HCT116 (cell line): ENCODE results near the gene SCARB1. TPM values are rescaled to one million over a fixed set of nuclear protein-coding genes. Genes with fewer than 3 reads are reported as not detected.

Source experiments
- ATAC-seq: fragments of 200-7000 bp; cut with Tn5 transposase; 2 replicates; pipeline ENCODE4 v1.9.1; 2020; ENCODE audit warnings: mild to moderate bottlenecking, moderate library complexity
- BruUV-seq: library from RNA; stranded (reverse); fragments of 400-500 nt; replicated peaks from 2 replicates; lab custom pipeline; 2021; lab: Mats Ljungman, UMichigan
- CTCF ChIA-PET: fragments of 300-600 bp; sonication (Branson Sonifier 250); formaldehyde crosslinking; loops from one replicate; lab custom pipeline; 2021; ENCODE audit warnings: antibody characterized with exemption; lab: Charles Lee
- POLR2A ChIA-PET: fragments of 300-600, 350-600 bp; sonication (Branson Sonifier 250); formaldehyde crosslinking; loops from one replicate; lab custom pipeline; 2021; ENCODE audit warnings: antibody characterized with exemption; lab: Charles Lee
- RAD21 ChIA-PET, 2 experiments: fragments of 300-600 bp; sonication (Branson Sonifier 250); formaldehyde crosslinking; loops; one replicate each; lab custom pipeline; 2023; ENCODE audit warnings: low total read pairs in 2 of 2; ENCODE audit not compliant: uncharacterized antibody in 2 of 2, unreplicated experiment in 2 of 2, low non-redundant PET in 1 of 2; lab: Charles Lee
- DNase-seq: peaks from one replicate; pipeline ENCODE4 v3.0.0-alpha.2; 2010; ENCODE audit warnings: low read depth, low spot score
- H2AFZ ChIP-seq: fragments of 200-600 bp; shearing (Covaris generic), sonication (generic); 2 replicates; pipeline ENCODE4 v1.6.1; 2017; ENCODE audit warnings: low read depth, mixed run types, mixed read lengths, antibody characterized with exemption, low read length; ENCODE audit not compliant: poor library complexity, severe bottlenecking
- H3K27ac ChIP-seq: 2 replicates; pipeline ENCODE4 v1.5.1; 2012; ENCODE audit warnings: low read depth, low read length
- H3K27me3 ChIP-seq: fragments of 200-600 bp; sonication (generic); 2 replicates; pipeline ENCODE4 v1.6.1; 2016; ENCODE audit warnings: mixed run types, low read length, mixed read lengths; ENCODE audit not compliant: insufficient read depth
- H3K36me3 ChIP-seq, 2 experiments: fragments of 200-500 bp in 1 of 2; fragments of 200-600 bp in 1 of 2; sonication (Bioruptor generic) in 1 of 2; sonication (generic) in 1 of 2; 2 replicates each; pipeline versions ENCODE4 v1.5.1 to v1.6.1; 2014 to 2016; ENCODE audit warnings: low read length in 2 of 2, inconsistent platforms in 1 of 2, mixed read lengths in 1 of 2, mixed run types in 1 of 2; ENCODE audit not compliant: insufficient read depth in 2 of 2, control insufficient read depth in 1 of 2
- H3K4me1 ChIP-seq, 2 experiments: fragments of 200-600 bp in 1 of 2; sonication (generic) in 1 of 2; 2 replicates each; pipeline versions ENCODE4 v1.5.1 to v1.6.1; 2012 to 2017; ENCODE audit warnings: low read length in 2 of 2, inconsistent platforms in 1 of 2, mild to moderate bottlenecking in 1 of 2, mixed read lengths in 1 of 2, mixed run types in 1 of 2, moderate library complexity in 1 of 2; ENCODE audit not compliant: insufficient read depth in 2 of 2, control insufficient read depth in 1 of 2
- H3K4me2 ChIP-seq: fragments of 200-600 bp; sonication (generic); 2 replicates; pipeline ENCODE4 v1.6.1; 2017; ENCODE audit warnings: mixed run types, low read length, mixed read lengths
- H3K4me3 ChIP-seq, 2 experiments: fragments of 200-600 bp in 1 of 2; sonication (generic) in 1 of 2; replicated peaks in 1 of 2; 2 replicates each; pipeline ENCODE4 v1.5.1; 2011 to 2016; ENCODE audit warnings: low read length in 2 of 2, control low read depth in 1 of 2, low read depth in 1 of 2, mild to moderate bottlenecking in 1 of 2, mixed read lengths in 1 of 2, mixed run types in 1 of 2
- H3K79me2 ChIP-seq: fragments of 200-600 bp; sonication (generic); 2 replicates; pipeline ENCODE4 v1.6.1; 2017; ENCODE audit warnings: mild to moderate bottlenecking, mixed run types, low read length, moderate library complexity, mixed read lengths; ENCODE audit not compliant: insufficient read depth
- H3K9ac ChIP-seq: fragments of 200-600 bp; sonication (generic); 2 replicates; pipeline ENCODE4 v1.6.1; 2016; ENCODE audit warnings: low read length, mixed read lengths
- H3K9me2 ChIP-seq: fragments of 200-600 bp; sonication (generic), shearing (Covaris generic); 2 replicates; pipeline ENCODE4 v1.6.1; 2017; ENCODE audit warnings: mixed run types, mild to moderate bottlenecking, moderate library complexity; ENCODE audit not compliant: insufficient read depth
- H3K9me3 ChIP-seq, 2 experiments: fragments of 200-500 bp in 1 of 2; fragments of 200-600 bp in 1 of 2; sonication (Bioruptor generic) in 1 of 2; sonication (generic) in 1 of 2; 2 replicates each; pipeline ENCODE4 v1.6.1; 2014 to 2017; ENCODE audit warnings: low read length in 2 of 2, mixed read lengths in 2 of 2, inconsistent platforms in 1 of 2, low read depth in 1 of 2, mild to moderate bottlenecking in 1 of 2, mixed run types in 1 of 2, moderate library complexity in 1 of 2; ENCODE audit not compliant: control insufficient read depth in 1 of 2, insufficient read depth in 1 of 2
- H4K20me1 ChIP-seq: fragments of 200-600 bp; sonication (generic), shearing (Covaris generic); 2 replicates; pipeline ENCODE4 v1.6.1; 2017; ENCODE audit warnings: mixed run types, mild to moderate bottlenecking, moderate library complexity; ENCODE audit not compliant: insufficient read depth
- ATF3 ChIP-seq: IDR thresholded peaks from 2 replicates; pipeline ENCODE4 v1.6.1; 2012
- EGR1 ChIP-seq: IDR thresholded peaks from 2 replicates; pipeline ENCODE4 v1.6.1; 2012; ENCODE audit warnings: low read depth
- EZH2phosphoT487 ChIP-seq: fragments of 200-600 bp; IDR thresholded peaks from 2 replicates; pipeline ENCODE4 v1.6.1; 2018; ENCODE audit warnings: antibody characterized with exemption, borderline replicate concordance
- JUND ChIP-seq: IDR thresholded peaks from 2 replicates; pipeline ENCODE4 v1.6.1; 2012
- MAX ChIP-seq: IDR thresholded peaks from 2 replicates; pipeline ENCODE4 v1.6.1; 2012
- POLR2A ChIP-seq: IDR thresholded peaks from 2 replicates; pipeline ENCODE4 v1.7.0; 2011; ENCODE audit warnings: borderline replicate concordance; ENCODE audit not compliant: insufficient read depth, insufficient read length; ENCODE audit errors: extremely low read depth
- RAD21 ChIP-seq: IDR thresholded peaks from 2 replicates; pipeline ENCODE4 v1.6.1; 2012; ENCODE audit warnings: low read depth, mild to moderate bottlenecking
- REST ChIP-seq: IDR thresholded peaks from 2 replicates; pipeline ENCODE4 v1.6.1; 2012; ENCODE audit warnings: low read depth
- SIN3A ChIP-seq: IDR thresholded peaks from 2 replicates; pipeline ENCODE4 v1.6.1; 2012; ENCODE audit warnings: low read depth
- SRF ChIP-seq: IDR thresholded peaks from 2 replicates; pipeline ENCODE4 v1.6.1; 2012; ENCODE audit warnings: low read depth
- TCF7L2 ChIP-seq: IDR thresholded peaks from 2 replicates; pipeline ENCODE4 v1.7.0; 2011; ENCODE audit warnings: borderline replicate concordance, inconsistent platforms; ENCODE audit not compliant: insufficient read depth, insufficient read length; ENCODE audit errors: extremely low read depth
- ZBTB33 ChIP-seq: IDR thresholded peaks from 2 replicates; pipeline ENCODE4 v1.6.1; 2011; ENCODE audit warnings: mild to moderate bottlenecking, low read length, moderate library complexity; ENCODE audit not compliant: insufficient replicate concordance; ENCODE audit errors: extremely low read depth
- ZFX ChIP-seq: fragments of 450-650 bp; IDR thresholded peaks from 2 replicates; pipeline ENCODE4 v1.6.1; 2017
- intact Hi-C: fragments of 100-400 bp; cut with micrococcal nuclease; formaldehyde crosslinking; loops from 2 replicates; pipeline ENCODE4 v1.10.0; 2022
- total RNA-seq: library from RNA; stranded (reverse); gene quantifications from one replicate; pipeline ENCODE4 v1.2.1, GENCODE V29; 2021; ENCODE audit not compliant: unreplicated experiment

SCARB1 gene
- total RNA-seq, 1 experiment from 2014 or later, result 95.5 TPM

- no peaks in the 10 kb centered on the region for H3K9me2 ChIP-seq
- RAD21 ChIA-PET, result no interaction called here
- no peak overlapping the region for H3K4me2 ChIP-seq
- H3K4me1 ChIP-seq, result no peaks in the 10 kb centered on the region
- H4K20me1 ChIP-seq, result no peaks in the 10 kb centered on the region
- no peak for ATAC-seq
- intact Hi-C loops, result no loop called here
- BruUV-seq, result no TSS peak
- H3K36me3 ChIP-seq, result no peaks in the 10 kb centered on the region
- no peak overlapping the region for H3K27ac ChIP-seq
- H3K79me2 ChIP-seq, result no peaks in the 10 kb centered on the region
- peaks cover 13 to 29% of the 10 kb centered on the region in 2 experiments; a peak in 2 of 4 replicates for H3K9me3 ChIP-seq
- no peak overlapping the region for H3K4me3 ChIP-seq
- no peaks in the 10 kb centered on the region for H3K27me3 ChIP-seq
- POLR2A ChIA-PET, result no interaction called here
- no peak for DNase-seq
- no peak for TF ChIP-seq REST
- TF ChIP-seq SRF, result no peak
- TF ChIP-seq ATF3, result no peak
- no peak for TF ChIP-seq SIN3A
- TF ChIP-seq JUND, result no peak
- TF ChIP-seq RAD21, result no peak
- TF ChIP-seq EZH2phosphoT487, result no peak
- no peak for TF ChIP-seq MAX
- TF ChIP-seq TCF7L2, result no peak
- TF ChIP-seq EGR1, result no peak
- TF ChIP-seq ZFX, result no peak
- no peak for TF ChIP-seq POLR2A
- no peak for TF ChIP-seq ZBTB33
- CTCF ChIA-PET, result interaction anchor here (1.5 kb wide), 1 partner anchor 730 kb away, joined by 4 read pairs; no protein-coding TSS in a partner anchor
- H3K9ac ChIP-seq, result no peak overlapping the region
- H2AFZ ChIP-seq, result no peak overlapping the region
Observed at GRCh38 chr12:124762384-124762783, 101.3 kb downstream of the SCARB1 start.
